B cell (primary cell): ENCODE data around the gene DRD3. TPM values are rescaled to one million over a fixed set of nuclear protein-coding genes. Genes with fewer than 3 reads are reported as not detected.

Experiments used
- ATAC-seq: fragments of 200-7000 bp; cut with Tn5 transposase; one replicate; pipeline ENCODE4 v1.10.0; 2021; ENCODE audit warnings: low read depth, mild to moderate bottlenecking, moderate number of reproducible peaks, moderate library complexity
- CTCF ChIA-PET: fragments of 350-600 bp; sonication (Branson Sonifier 250); formaldehyde crosslinking; loops from one replicate; lab custom pipeline; 2021; ENCODE audit warnings: antibody characterized with exemption, inconsistent platforms; lab: Charles Lee
- POLR2A ChIA-PET: fragments of 350-600 bp; sonication (Branson Sonifier 250); formaldehyde crosslinking; loops from one replicate; lab custom pipeline; 2021; ENCODE audit warnings: antibody characterized with exemption; lab: Charles Lee
- DNase-seq: peaks from one replicate; pipeline ENCODE4 v3.0.0; 2013
- H2AFZ ChIP-seq: 2 replicates; pipeline ENCODE4 v1.6.1; 2012; ENCODE audit warnings: mild to moderate bottlenecking, low read depth, low read length; ENCODE audit not compliant: insufficient read depth, poor library complexity, severe bottlenecking
- H3K27ac ChIP-seq, 2 donors: 1 replicate in 1 of 2; 2 replicates in 1 of 2; pipeline ENCODE4 v1.5.1; 2012 to 2013; ENCODE audit warnings: low read length in 2 of 2, mild to moderate bottlenecking in 2 of 2, moderate library complexity in 1 of 2
- H3K27me3 ChIP-seq, 4 experiments: fragments of 200-600 bp in 1 of 4; sonication (generic) in 1 of 4; replicated peaks in 1 of 4; 1 replicate in 2 of 4; 2 replicates in 2 of 4; pipeline versions ENCODE4 v1.6.1 to v1.7.0; 2013 to 2016; ENCODE audit warnings: low read length in 3 of 4, mild to moderate bottlenecking in 2 of 4, mixed read lengths in 1 of 4, moderate library complexity in 1 of 4; ENCODE audit not compliant: insufficient read depth in 4 of 4, control insufficient read depth in 3 of 4; ENCODE audit errors: control extremely low read depth in 1 of 4
- H3K36me3 ChIP-seq, 2 experiments: replicated peaks in 1 of 2; 1 replicate in 1 of 2; 2 replicates in 1 of 2; pipeline versions ENCODE4 v1.6.1 to v1.7.1; 2013; ENCODE audit warnings: low read length in 1 of 2; ENCODE audit not compliant: insufficient read depth in 2 of 2, control insufficient read depth in 1 of 2; ENCODE audit errors: control extremely low read depth in 1 of 2, extremely low read depth in 1 of 2
- H3K4me1 ChIP-seq, 2 donors: fragments of 200-600 bp in 1 of 2; sonication (generic) in 1 of 2; 1 replicate in 1 of 2; 2 replicates in 1 of 2; pipeline versions ENCODE4 v1.5.1 to v1.6.1; 2013 to 2017; ENCODE audit warnings: low read length in 2 of 2; ENCODE audit not compliant: control insufficient read depth in 2 of 2, insufficient read depth in 2 of 2
- H3K4me2 ChIP-seq: replicated peaks from 2 replicates; pipeline ENCODE3; 2012; ENCODE audit warnings: mild to moderate bottlenecking, low read depth, low read length; ENCODE audit not compliant: poor library complexity, severe bottlenecking
- H3K4me3 ChIP-seq, 5 experiments: fragments of 200-600 bp in 1 of 5; sonication (generic) in 1 of 5; 1 replicate in 3 of 5; 2 replicates in 2 of 5; pipeline versions ENCODE4 v1.5.1 to v1.7.0; 2011 to 2016; ENCODE audit warnings: low read length in 4 of 5, mild to moderate bottlenecking in 4 of 5, low read depth in 2 of 5, control low read depth in 1 of 5, moderate library complexity in 1 of 5; ENCODE audit not compliant: insufficient read depth in 1 of 5; ENCODE audit errors: control extremely low read depth in 1 of 5, extremely low read depth in 1 of 5
- H3K79me2 ChIP-seq: fragments of 200-600 bp; sonication (generic); one replicate; pipeline ENCODE4 v1.6.0; 2016; ENCODE audit warnings: low read length; ENCODE audit not compliant: control insufficient read depth, insufficient read depth
- H3K9ac ChIP-seq: fragments of 200-600 bp; sonication (generic); 2 replicates; pipeline ENCODE4 v1.6.1; 2017; ENCODE audit warnings: mild to moderate bottlenecking, low read length, moderate library complexity
- H3K9me3 ChIP-seq, 3 donors: one replicate each; pipeline versions ENCODE4 v1.6.1 to v1.7.1; 2013; ENCODE audit warnings: low read length in 2 of 3; ENCODE audit not compliant: control insufficient read depth in 2 of 3, insufficient read depth in 1 of 3; ENCODE audit errors: control extremely low read depth in 1 of 3
- H4K20me1 ChIP-seq: 2 replicates; pipeline ENCODE4 v1.6.0; 2012; ENCODE audit warnings: mild to moderate bottlenecking, low read length; ENCODE audit not compliant: insufficient read depth, control insufficient read depth, poor library complexity, severe bottlenecking
- H3K27ac Mint-ChIP-seq: one replicate; pipeline ENCODE4 v1.8.0; 2021; ENCODE audit warnings: mixed read lengths
- H3K27me3 Mint-ChIP-seq: one replicate; pipeline ENCODE4 v1.8.0; 2021; ENCODE audit warnings: mixed read lengths
- H3K4me1 Mint-ChIP-seq: one replicate; pipeline ENCODE4 v1.8.0; 2021; ENCODE audit warnings: mixed read lengths
- H3K4me3 Mint-ChIP-seq: one replicate; pipeline ENCODE4 v1.8.0; 2021; ENCODE audit warnings: mixed read lengths
- H3K9me3 Mint-ChIP-seq: one replicate; pipeline ENCODE4 v1.8.0; 2022; ENCODE audit warnings: mixed read lengths; ENCODE audit not compliant: insufficient read depth
- EZH2 ChIP-seq: IDR thresholded peaks from 2 replicates; pipeline ENCODE4 v1.6.1; 2012; ENCODE audit warnings: borderline replicate concordance, low read depth, mild to moderate bottlenecking, moderate library complexity, low read length; ENCODE audit not compliant: insufficient read depth, poor library complexity, severe bottlenecking
- intact Hi-C: fragments of 100-400 bp; cut with micrococcal nuclease; formaldehyde crosslinking; loops from one replicate; pipeline ENCODE4 v1.10.0; 2022
- polyA plus RNA-seq: library from polyadenylated mRNA; depleted of rRNA; stranded (reverse); fragments of >200 nt; gene quantifications from 2 replicates; pipeline ENCODE4 v1.2.3, GENCODE V29; 2012
- total RNA-seq, 2 donors: library from RNA; stranded (reverse); fragments of 120-200 nt in 1 of 2; gene quantifications; 1 replicate in 1 of 2; 2 replicates in 1 of 2; pipeline versions ENCODE4 v1.2.3 to v1.2.4, GENCODE V29; 2013 to 2022
- TF ChIP-seq, protein P1 (sequence below): fragments of 200-600 bp; IDR thresholded peaks from one replicate; pipeline ENCODE4 v1.8.0; 2022; ENCODE audit warnings: antibody characterized with exemption, mild to moderate bottlenecking

DRD3 gene
- total and polyA plus RNA-seq, 2 donors (not counting 1 experiment from before 2014, with no cell fraction given), result not detected

DNA sequence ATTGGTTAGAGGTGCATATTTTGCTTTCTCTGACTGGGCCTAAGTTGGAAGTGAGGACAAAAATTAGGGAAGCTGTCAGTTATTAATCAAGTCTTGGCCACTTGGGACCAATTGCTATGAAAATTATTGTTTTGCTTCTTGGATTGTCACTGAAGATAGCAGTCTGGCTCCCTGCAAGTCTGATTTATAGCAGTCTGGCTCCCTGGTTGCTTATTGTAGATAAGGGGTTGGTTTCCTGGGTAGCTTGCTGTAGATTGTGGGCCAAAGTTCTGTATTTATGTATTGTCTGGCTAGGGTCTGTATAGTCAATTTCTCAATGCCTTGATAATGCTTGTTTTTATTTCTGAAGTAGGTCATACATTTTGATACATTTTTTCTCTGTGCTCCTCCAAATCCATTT lies 13.3 kb upstream of the DRD3 start:
- Mint-ChIP-seq H3K4me1 (no peaks in the 10 kb centered on the region), H3K9me3 (no peaks in the 10 kb centered on the region), H3K4me3 (no peak overlapping the region), H3K27ac (no peak overlapping the region), H3K27me3 (no peaks in the 10 kb centered on the region)
- no peak overlapping the region for H2AFZ ChIP-seq
- no peaks in the 10 kb centered on the region for H3K27me3 ChIP-seq
- H3K4me2 ChIP-seq, result no peak overlapping the region
- H3K27ac ChIP-seq, result no peak overlapping the region
- ChIA-PET CTCF (interaction anchor here (1.2 kb wide), 1 partner anchor 22 kb away, joined by 3 read pairs; no protein-coding TSS in a partner anchor), POLR2A (no interaction called here)
- no peak for DNase-seq
- intact Hi-C loops, result no loop called here
- H3K9me3 ChIP-seq, result no peaks in the 10 kb centered on the region
- H3K4me1 ChIP-seq, result no peaks in the 10 kb centered on the region
- no peaks in the 10 kb centered on the region for H3K79me2 ChIP-seq
- no peak for ATAC-seq
- H4K20me1 ChIP-seq, result no peaks in the 10 kb centered on the region
- TF ChIP-seq EZH2, result no peak
- TF ChIP-seq, protein P1, sequence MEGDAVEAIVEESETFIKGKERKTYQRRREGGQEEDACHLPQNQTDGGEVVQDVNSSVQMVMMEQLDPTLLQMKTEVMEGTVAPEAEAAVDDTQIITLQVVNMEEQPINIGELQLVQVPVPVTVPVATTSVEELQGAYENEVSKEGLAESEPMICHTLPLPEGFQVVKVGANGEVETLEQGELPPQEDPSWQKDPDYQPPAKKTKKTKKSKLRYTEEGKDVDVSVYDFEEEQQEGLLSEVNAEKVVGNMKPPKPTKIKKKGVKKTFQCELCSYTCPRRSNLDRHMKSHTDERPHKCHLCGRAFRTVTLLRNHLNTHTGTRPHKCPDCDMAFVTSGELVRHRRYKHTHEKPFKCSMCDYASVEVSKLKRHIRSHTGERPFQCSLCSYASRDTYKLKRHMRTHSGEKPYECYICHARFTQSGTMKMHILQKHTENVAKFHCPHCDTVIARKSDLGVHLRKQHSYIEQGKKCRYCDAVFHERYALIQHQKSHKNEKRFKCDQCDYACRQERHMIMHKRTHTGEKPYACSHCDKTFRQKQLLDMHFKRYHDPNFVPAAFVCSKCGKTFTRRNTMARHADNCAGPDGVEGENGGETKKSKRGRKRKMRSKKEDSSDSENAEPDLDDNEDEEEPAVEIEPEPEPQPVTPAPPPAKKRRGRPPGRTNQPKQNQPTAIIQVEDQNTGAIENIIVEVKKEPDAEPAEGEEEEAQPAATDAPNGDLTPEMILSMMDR, result no peak
- H3K9ac ChIP-seq, result no peak overlapping the region
- no peaks in the 10 kb centered on the region for H3K36me3 ChIP-seq
- no peak overlapping the region for H3K4me3 ChIP-seq

DNA sequence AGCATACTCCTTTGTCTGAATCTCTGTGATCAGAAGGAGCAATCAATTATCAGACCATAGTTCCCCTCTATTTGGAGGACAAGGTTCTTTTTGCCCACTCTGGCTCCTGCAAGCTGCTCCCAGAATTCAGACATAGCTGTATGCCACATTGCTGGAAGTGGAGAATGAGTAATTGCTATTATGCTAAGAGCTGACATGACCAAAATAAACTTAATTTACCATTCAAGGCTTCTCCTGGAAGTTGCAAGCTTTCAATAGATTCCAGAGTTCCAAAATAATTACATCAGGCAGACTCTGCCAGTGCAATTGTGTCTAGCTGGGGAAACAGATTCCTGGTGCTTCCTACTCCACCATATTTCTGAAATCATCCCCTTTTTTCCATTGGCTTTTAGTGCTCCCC lies 7.6 kb upstream of the DRD3 start:
- no peaks in the 10 kb centered on the region for H3K4me1 ChIP-seq
- no peak for ATAC-seq
- H3K9ac ChIP-seq, result no peak overlapping the region
- no peak overlapping the region for H3K4me3 ChIP-seq
- no peaks in the 10 kb centered on the region for H3K36me3 ChIP-seq
- no peaks in the 10 kb centered on the region for H4K20me1 ChIP-seq
- intact Hi-C loops, result no loop called here
- Mint-ChIP-seq H3K27ac (no peak overlapping the region), H3K4me1 (no peaks in the 10 kb centered on the region), H3K4me3 (no peak overlapping the region), H3K27me3 (no peaks in the 10 kb centered on the region), H3K9me3 (peaks cover 3% of the 10 kb centered on the region)
- H3K27ac ChIP-seq, result no peak overlapping the region
- ChIA-PET CTCF (no interaction called here), POLR2A (no interaction called here)
- no peaks in the 10 kb centered on the region for H3K27me3 ChIP-seq
- TF ChIP-seq, protein P1, result no peak
- TF ChIP-seq EZH2, result no peak
- H3K79me2 ChIP-seq, result no peaks in the 10 kb centered on the region
- H3K4me2 ChIP-seq, result no peak overlapping the region
- H3K9me3 ChIP-seq, result peaks cover 0 to 19% (median 7%) of the 10 kb centered on the region in 3 donors
- no peak overlapping the region for H2AFZ ChIP-seq
- no peak for DNase-seq
